GM12878 (cell line): ENCODE measurements around the gene KRTAP5-11. TPM values are rescaled to one million over a fixed set of nuclear protein-coding genes. Genes with fewer than 3 reads are reported as not detected.
"Not testable (repeated sequence)": the region's sequence is repeated elsewhere in the genome, so short reads cannot be mapped to it uniquely, and the experiment has no call there.

Experiments
- ATAC-seq: fragments of 200-7000 bp; cut with Tn5 transposase; 3 replicates; pipeline ENCODE4 v1.9.1; 2020; ENCODE audit warnings: mild to moderate bottlenecking, moderate library complexity
- BruUV-seq: library from RNA; stranded (reverse); fragments of 400-500 nt; replicated peaks from 2 replicates; lab custom pipeline; 2021; lab: Mats Ljungman, UMichigan
- CTCF ChIA-PET: fragments of 300-600 bp; sonication (Branson Sonifier 250); formaldehyde crosslinking; extraction: SDS; loops from one replicate; lab custom pipeline; 2021; ENCODE audit warnings: inconsistent platforms; lab: Yijun Ruan, JAX
- POLR2A ChIA-PET: fragments of 350-600 bp; formaldehyde crosslinking; extraction: SDS; loops from one replicate; lab custom pipeline; 2021; ENCODE audit warnings: inconsistent platforms; lab: Charles Lee
- RAD21 ChIA-PET: fragments of 300-600 bp; sonication (Branson Sonifier 250); formaldehyde crosslinking; loops from one replicate; lab custom pipeline; 2023; ENCODE audit warnings: antibody characterized with exemption; ENCODE audit not compliant: unreplicated experiment; lab: Charles Lee
- SMC1A ChIA-PET: fragments of 300-600 bp; sonication (Branson Sonifier 250); formaldehyde crosslinking; loops from one replicate; lab custom pipeline; 2023; ENCODE audit not compliant: unreplicated experiment, uncharacterized antibody; lab: Charles Lee
- DNase-seq: peaks from one replicate; pipeline ENCODE4 v3.0.0-alpha.2; 2011; ENCODE audit warnings: low read depth, low spot score
- FAIRE-seq: peaks from 3 replicates; lab custom pipeline; 2011; peaks lifted over from hg19 to GRCh38; lab: Jason Lieb, UNC
- H2AFZ ChIP-seq: 2 replicates; pipeline ENCODE4 v1.6.0; 2011; ENCODE audit warnings: low read depth, low read length, control low read depth; ENCODE audit not compliant: control insufficient read depth
- H3K27ac ChIP-seq: 2 replicates; pipeline ENCODE4 v1.5.1; 2011; ENCODE audit warnings: control low read depth; ENCODE audit not compliant: control insufficient read depth, insufficient read depth
- H3K27me3 ChIP-seq, 2 experiments: replicated peaks in 1 of 2; 2 replicates each; pipeline versions ENCODE4 v1.6.0 to v1.6.1; 2011; ENCODE audit warnings: low read length in 1 of 2; ENCODE audit not compliant: control insufficient read depth in 2 of 2, insufficient read depth in 2 of 2
- H3K36me3 ChIP-seq, 2 experiments: 2 replicates each; pipeline ENCODE4 v1.5.1; 2011; ENCODE audit warnings: low read length in 1 of 2; ENCODE audit not compliant: control insufficient read depth in 2 of 2, insufficient read depth in 2 of 2
- H3K4me1 ChIP-seq: 2 replicates; pipeline ENCODE4 v1.6.1; 2011; ENCODE audit warnings: mild to moderate bottlenecking, low read length, moderate library complexity, mixed read lengths; ENCODE audit not compliant: control insufficient read depth, insufficient read depth
- H3K4me2 ChIP-seq: 2 replicates; pipeline ENCODE4 v1.6.0; 2011; ENCODE audit warnings: control low read depth; ENCODE audit not compliant: control insufficient read depth, insufficient read depth
- H3K4me3 ChIP-seq: fragments of 200-600 bp; sonication (generic); 2 replicates; pipeline ENCODE4 v1.5.1; 2016
- H3K79me2 ChIP-seq: 2 replicates; pipeline ENCODE4 v1.6.0; 2011; ENCODE audit warnings: low read length; ENCODE audit not compliant: control insufficient read depth, insufficient read depth
- H3K9ac ChIP-seq: 2 replicates; pipeline ENCODE4 v1.8.0; 2011; ENCODE audit warnings: low read length, control low read depth, mixed read lengths; ENCODE audit not compliant: control insufficient read depth, insufficient read depth
- H3K9me3 ChIP-seq: replicated peaks from 3 replicates; pipeline ENCODE4 v1.5.1; 2011; ENCODE audit warnings: mild to moderate bottlenecking, low read length; ENCODE audit not compliant: control insufficient read depth, insufficient read depth
- H4K20me1 ChIP-seq: 2 replicates; pipeline ENCODE4 v1.6.0; 2011; ENCODE audit not compliant: control insufficient read depth, insufficient read depth
- CTCF ChIP-seq, 3 experiments: IDR thresholded peaks in 2 of 3; conservative IDR thresholded peaks in 1 of 3; 2 replicates each; pipeline ENCODE4 v1.5.1; 2011; ENCODE audit warnings: low read depth in 3 of 3, low read length in 3 of 3, mild to moderate bottlenecking in 3 of 3, control low read depth in 2 of 3, moderate library complexity in 2 of 3, inconsistent platforms in 1 of 3, mixed read lengths in 1 of 3; ENCODE audit not compliant: control insufficient read depth in 2 of 3, insufficient read depth in 1 of 3; ENCODE audit errors: extremely low read depth in 1 of 3
- WGBS: methylation state at CpG from one replicate; pipeline ENCODE4 v1.1.6; 2016; ENCODE audit warnings: low lambda C conversion rate; ENCODE audit not compliant: insufficient replicate concordance, insufficient coverage; ENCODE audit errors: missing lambda C conversion rate; 5-methylcytosine and 5-hydroxymethylcytosine counted together
- in situ Hi-C: fragments of 300-500 bp; cut with MboI; formaldehyde crosslinking; loops from 9 replicates; pipeline ENCODE4 v1.14.3; 2018; ENCODE audit warnings: mixed read lengths
- intact Hi-C: fragments of 100-400 bp; cut with micrococcal nuclease; formaldehyde crosslinking; loops from one replicate; pipeline ENCODE4 v1.14.2; 2022; ENCODE audit not compliant: unreplicated experiment
- polyA plus RNA-seq, 11 experiments: library from polyadenylated mRNA; depleted of rRNA in 4 of 11; unstranded in 6 of 11; stranded (reverse) in 5 of 11; fragments of >200 nt; fragmentation: Nextera tagmentation in 4 of 11; fragmentation: Illumina TruSeq in 1 of 11; extraction: Ambion mirVana in 4 of 11; extraction: Trizol in 1 of 11; gene quantifications; 1 replicate in 1 of 11; 2 replicates in 10 of 11; pipeline versions ENCODE4 v1.2.1 to v1.2.3, GENCODE V29; 2011 to 2016; ENCODE audit warnings: inconsistent platforms in 2 of 11, missing spikeins in 2 of 11, low read depth in 1 of 11
- total RNA-seq, 4 experiments: library from RNA; depleted of rRNA in 3 of 4; stranded (reverse); fragments of >200 nt in 3 of 4; fragmentation: Illumina TruSeq in 1 of 4; extraction: Trizol in 1 of 4; gene quantifications; 2 replicates each; pipeline versions ENCODE4 v1.2.1 to v1.2.3, GENCODE V29; 2013 to 2021

The KRTAP5-11 gene
- total and polyA plus RNA-seq, 10 of the 15 experiments (the other 5 are each of a cell fraction or from before 2014, with no cell fraction given), result not detected

GRCh38 chr11:71606853-71607519 lies 24.3 kb upstream of the KRTAP5-11 start:
- not testable (repeated sequence) for BruUV-seq

GRCh38 chr11:71604798-71605488 lies 22.3 kb upstream of the KRTAP5-11 start:
- H3K27me3 ChIP-seq, DNase-seq, BruUV-seq, H4K20me1 ChIP-seq, POLR2A ChIA-PET, H3K4me1 ChIP-seq, H3K4me3 ChIP-seq, H3K4me2 ChIP-seq, FAIRE-seq, H3K36me3 ChIP-seq, in situ Hi-C loops, H3K27ac ChIP-seq, H2AFZ ChIP-seq, ATAC-seq, SMC1A ChIA-PET, intact Hi-C loops, H3K9ac ChIP-seq, H3K9me3 ChIP-seq, H3K79me2 ChIP-seq: not testable (repeated sequence)
- ChIA-PET CTCF (interaction anchor here (0.9 kb wide), 1 partner anchor 144 kb away, joined by 5 read pairs; no protein-coding TSS in a partner anchor), RAD21 (interaction anchor here (0.6 kb wide), 1 partner anchor 365 kb away, joined by 3 read pairs; no protein-coding TSS in a partner anchor)
- TF ChIP-seq CTCF (IDR thresholded peaks at IDR 0.05 in 2 of 3, conservative IDR thresholded peaks at IDR 0.05 in 1 of 3; ENCODE audit: control insufficient read depth in 2 of 3, extremely low read depth in 1 of 3, insufficient read depth in 1 of 3, low read depth in 3 of 3, low read length in 3 of 3), result peak in 2 of 3 experiments; percentile 20 to 22; a peak in 2 of 6 replicates
- WGBS, result 8% methylated on average over 11 of the region's 17 CpGs

More at GRCh38 chr11:71606853-71607519, 24.3 kb upstream of the KRTAP5-11 start:
- H4K20me1 ChIP-seq, H3K4me3 ChIP-seq, POLR2A ChIA-PET, H3K79me2 ChIP-seq, CTCF ChIA-PET, H3K27me3 ChIP-seq, RAD21 ChIA-PET, H3K9ac ChIP-seq, H2AFZ ChIP-seq, H3K27ac ChIP-seq, FAIRE-seq, ATAC-seq, DNase-seq, SMC1A ChIA-PET, H3K4me1 ChIP-seq, H3K9me3 ChIP-seq, H3K36me3 ChIP-seq, in situ Hi-C loops, H3K4me2 ChIP-seq, intact Hi-C loops: not testable (repeated sequence)
- WGBS, result 16% methylated on average over 42 of the region's 48 CpGs

- intact Hi-C loops, H3K4me2 ChIP-seq, SMC1A ChIA-PET, BruUV-seq, H4K20me1 ChIP-seq, DNase-seq, H3K27ac ChIP-seq, H3K9me3 ChIP-seq, in situ Hi-C loops, H2AFZ ChIP-seq, H3K9ac ChIP-seq, H3K4me3 ChIP-seq, CTCF ChIA-PET, H3K27me3 ChIP-seq, ATAC-seq, RAD21 ChIA-PET, FAIRE-seq, H3K4me1 ChIP-seq, POLR2A ChIA-PET, H3K79me2 ChIP-seq, H3K36me3 ChIP-seq: not testable (repeated sequence)
- WGBS, result 25% methylated on average over 11 of the region's 11 CpGs
Measured at GRCh38 chr11:71603221-71603620, 20.5 kb upstream of the KRTAP5-11 start.
